Trophoblast cell (in vitro differentiated cells and primary cell): ENCODE results near the gene HLA-DQB2.

Source experiments
- DNase-seq, 2 donors: peaks; one replicate each; pipeline ENCODE4 v3.0.0-alpha.2; 2016
- H2AFZ ChIP-seq: 2 replicates; pipeline ENCODE4 v1.6.1; 2013; ENCODE audit warnings: low read length, moderate library complexity, mild to moderate bottlenecking; ENCODE audit not compliant: insufficient read depth, poor library complexity
- H2AK5ac ChIP-seq: 2 replicates; pipeline ENCODE4 v1.6.1; 2013; ENCODE audit warnings: mild to moderate bottlenecking, low read length
- H2BK120ac ChIP-seq: 2 replicates; pipeline ENCODE4 v1.6.1; 2013; ENCODE audit warnings: low read length, mild to moderate bottlenecking, moderate library complexity; ENCODE audit not compliant: insufficient read depth, poor library complexity
- H2BK12ac ChIP-seq: 2 replicates; pipeline ENCODE4 v1.6.1; 2013; ENCODE audit warnings: mild to moderate bottlenecking, low read length, moderate library complexity
- H2BK5ac ChIP-seq: 2 replicates; pipeline ENCODE4 v1.6.1; 2013; ENCODE audit warnings: low read length, low read depth, moderate library complexity, mild to moderate bottlenecking; ENCODE audit not compliant: poor library complexity
- H3K14ac ChIP-seq: 2 replicates; pipeline ENCODE4 v1.6.1; 2013; ENCODE audit warnings: mild to moderate bottlenecking, low read length
- H3K18ac ChIP-seq: 2 replicates; pipeline ENCODE4 v1.6.1; 2013; ENCODE audit warnings: mild to moderate bottlenecking, low read length
- H3K23ac ChIP-seq: 2 replicates; pipeline ENCODE4 v1.6.1; 2013; ENCODE audit warnings: low read length
- H3K27ac ChIP-seq: 2 replicates; pipeline ENCODE4 v1.5.1; 2013; ENCODE audit warnings: low read depth, mild to moderate bottlenecking, inconsistent platforms, low read length, moderate library complexity
- H3K27me3 ChIP-seq: 2 replicates; pipeline ENCODE4 v1.6.1; 2013; ENCODE audit warnings: inconsistent platforms, mild to moderate bottlenecking, low read length, moderate library complexity; ENCODE audit not compliant: insufficient read depth
- H3K36me3 ChIP-seq, 2 experiments: 1 replicate in 1 of 2; 2 replicates in 1 of 2; pipeline ENCODE4 v1.6.1; 2013; ENCODE audit warnings: low read length in 2 of 2, mild to moderate bottlenecking in 2 of 2, moderate library complexity in 1 of 2; ENCODE audit not compliant: insufficient read depth in 2 of 2, control insufficient read depth in 1 of 2
- H3K4ac ChIP-seq: 2 replicates; pipeline ENCODE4 v1.6.1; 2013; ENCODE audit warnings: low read depth, mild to moderate bottlenecking, low read length, moderate library complexity
- H3K4me1 ChIP-seq, 2 experiments: 1 replicate in 1 of 2; 2 replicates in 1 of 2; pipeline ENCODE4 v1.6.1; 2013; ENCODE audit warnings: low read length in 2 of 2, mild to moderate bottlenecking in 2 of 2, moderate library complexity in 1 of 2; ENCODE audit not compliant: insufficient read depth in 2 of 2, control insufficient read depth in 1 of 2
- H3K4me2 ChIP-seq: 2 replicates; pipeline ENCODE4 v1.6.1; 2013; ENCODE audit warnings: inconsistent platforms, mild to moderate bottlenecking, low read length, moderate library complexity
- H3K4me3 ChIP-seq: 2 replicates; pipeline ENCODE4 v1.5.1; 2013; ENCODE audit warnings: mild to moderate bottlenecking, low read depth, low read length, inconsistent platforms
- H3K79me1 ChIP-seq: one replicate; pipeline ENCODE4 v1.6.1; 2013; ENCODE audit warnings: low read length
- H3K79me2 ChIP-seq: 2 replicates; pipeline ENCODE4 v1.6.1; 2013; ENCODE audit warnings: low read length, mild to moderate bottlenecking; ENCODE audit not compliant: control insufficient read depth, insufficient read depth, poor library complexity
- H3K9ac ChIP-seq: 2 replicates; pipeline ENCODE4 v1.6.1; 2013; ENCODE audit warnings: mild to moderate bottlenecking, low read length
- H3K9me3 ChIP-seq: 2 replicates; pipeline ENCODE4 v1.6.1; 2013; ENCODE audit warnings: low read depth, mild to moderate bottlenecking, control low read depth, inconsistent platforms, low read length; ENCODE audit not compliant: insufficient read depth
- H4K12ac ChIP-seq: 2 replicates; pipeline ENCODE4 v1.6.1; 2013; ENCODE audit warnings: low read depth, mild to moderate bottlenecking, low read length, moderate library complexity
- H4K8ac ChIP-seq: 2 replicates; pipeline ENCODE4 v1.6.1; 2013; ENCODE audit warnings: low read depth, mild to moderate bottlenecking, low read length, moderate library complexity
- H4K91ac ChIP-seq: one replicate; pipeline ENCODE4 v1.6.1; 2013; ENCODE audit warnings: low read depth, mild to moderate bottlenecking, low read length, moderate library complexity
- WGBS: extraction: QIAGEN DNeasy Blood & Tissue Kit; methylation state at CpG from one replicate; pipeline ENCODE4 v1.1.7; 2013; ENCODE audit warnings: missing lambda C conversion rate; ENCODE audit not compliant: insufficient read length, insufficient coverage; ENCODE audit errors: extremely low coverage; 5-methylcytosine and 5-hydroxymethylcytosine counted together

HLA-DQB2 gene

DNA sequence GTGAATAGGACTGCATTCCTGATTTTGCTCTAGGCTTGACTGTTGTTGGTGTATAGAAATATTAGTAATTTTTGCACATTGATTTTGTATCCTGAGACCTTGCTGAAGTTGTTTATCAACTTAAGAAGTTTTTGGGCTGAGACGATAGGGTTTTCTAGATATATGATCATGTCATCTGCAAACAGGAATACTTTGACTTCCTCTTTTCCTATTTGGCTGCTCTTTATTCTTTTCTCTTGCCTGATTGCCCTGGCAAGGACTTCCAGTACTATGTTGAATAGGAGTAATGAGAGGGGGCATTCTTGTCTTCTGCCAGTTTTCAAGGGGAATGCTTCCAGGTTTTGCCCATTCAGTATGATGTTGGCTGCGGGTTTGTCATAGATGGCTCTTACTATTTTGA, 40.1 kb upstream of the HLA-DQB2 start:
- no peak overlapping the region for H2AK5ac ChIP-seq
- H3K4ac ChIP-seq = no peak overlapping the region
- H3K79me2 ChIP-seq = no peaks in the 10 kb centered on the region
- no peak overlapping the region for H4K91ac ChIP-seq
- no peak overlapping the region for H2BK120ac ChIP-seq
- H3K18ac ChIP-seq = no peak overlapping the region
- H3K27ac ChIP-seq = no peak overlapping the region
- no peaks in the 10 kb centered on the region for H3K79me1 ChIP-seq
- H3K4me3 ChIP-seq = no peak overlapping the region
- H2BK12ac ChIP-seq = no peak overlapping the region
- no peaks in the 10 kb centered on the region for H3K36me3 ChIP-seq
- no CpG with 5 or more reads among the region's 2 CpGs for WGBS
- no peak overlapping the region for H2AFZ ChIP-seq
- H3K4me1 ChIP-seq = no peaks in the 10 kb centered on the region
- no peak overlapping the region for H3K14ac ChIP-seq
- H4K8ac ChIP-seq = no peak overlapping the region
- H3K4me2 ChIP-seq = no peak overlapping the region
- no peak overlapping the region for H2BK5ac ChIP-seq
- no peak overlapping the region for H4K12ac ChIP-seq
- DNase-seq = no peak
- no peaks in the 10 kb centered on the region for H3K9me3 ChIP-seq
- H3K23ac ChIP-seq = no peak overlapping the region
- H3K27me3 ChIP-seq = no peaks in the 10 kb centered on the region
- H3K9ac ChIP-seq = no peak overlapping the region

DNA sequence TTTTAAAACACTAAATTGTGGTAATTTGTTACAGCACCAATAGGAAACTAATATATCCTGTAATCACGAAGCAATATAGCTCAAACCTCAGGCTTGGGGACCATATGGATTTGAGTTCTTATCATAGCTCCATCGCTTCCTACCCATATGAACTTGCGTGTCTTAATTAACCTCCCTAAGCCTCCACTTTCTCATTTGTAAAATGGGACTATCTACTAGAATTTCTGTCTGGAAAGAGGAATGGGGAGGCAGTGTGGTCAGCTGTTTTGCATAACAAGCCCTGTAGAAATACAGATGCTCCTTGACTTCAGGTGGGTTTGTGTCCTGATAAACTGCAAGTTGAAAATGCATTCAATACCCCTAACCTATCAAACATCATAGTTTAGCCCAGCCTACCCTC, 36.4 kb upstream of the HLA-DQB2 start:
- Histone ChIP-seq H2AK5ac (no peak overlapping the region), H3K27me3 (no peaks in the 10 kb centered on the region), H3K4me2 (no peak overlapping the region), H3K79me1 (no peaks in the 10 kb centered on the region), H2BK120ac (no peak overlapping the region), H3K9me3 (no peaks in the 10 kb centered on the region), H2AFZ (no peak overlapping the region), H3K18ac (no peak overlapping the region), H3K4me3 (no peak overlapping the region), H2BK12ac (no peak overlapping the region), H2BK5ac (no peak overlapping the region), H3K27ac (no peak overlapping the region), H4K91ac (no peak overlapping the region), H3K14ac (no peak overlapping the region), H3K23ac (no peak overlapping the region), H4K12ac (no peak overlapping the region), H3K4ac (no peak overlapping the region), H3K36me3 (no peaks in the 10 kb centered on the region), H4K8ac (no peak overlapping the region), H3K4me1 (peaks cover 0 to 7% of the 10 kb centered on the region in 2 experiments), H3K9ac (no peak overlapping the region), H3K79me2 (no peaks in the 10 kb centered on the region)
- DNase-seq = no peak
- WGBS = no CpG with 5 or more reads among the region's 3 CpGs

- no peak overlapping the region for H3K4me3 ChIP-seq
- H3K4me2 ChIP-seq = no peak overlapping the region
- peaks cover 0 to 7% of the 10 kb centered on the region in 2 experiments for H3K4me1 ChIP-seq
- H3K18ac ChIP-seq = no peak overlapping the region
- H4K12ac ChIP-seq = no peak overlapping the region
- H4K8ac ChIP-seq = no peak overlapping the region
- H3K9me3 ChIP-seq = no peaks in the 10 kb centered on the region
- DNase-seq = no peak
- no CpG with 5 or more reads among the region's 3 CpGs for WGBS
- H2AFZ ChIP-seq = no peak overlapping the region
- no peak overlapping the region for H3K4ac ChIP-seq
- no peak overlapping the region for H3K23ac ChIP-seq
- H2BK5ac ChIP-seq = no peak overlapping the region
- no peak overlapping the region for H3K9ac ChIP-seq
- H2BK120ac ChIP-seq = no peak overlapping the region
- H3K79me1 ChIP-seq = no peaks in the 10 kb centered on the region
- no peaks in the 10 kb centered on the region for H3K79me2 ChIP-seq
- no peak overlapping the region for H2BK12ac ChIP-seq
- no peak overlapping the region for H3K27ac ChIP-seq
- H4K91ac ChIP-seq = no peak overlapping the region
- no peaks in the 10 kb centered on the region for H3K27me3 ChIP-seq
- no peaks in the 10 kb centered on the region for H3K36me3 ChIP-seq
- H3K14ac ChIP-seq = no peak overlapping the region
- no peak overlapping the region for H2AK5ac ChIP-seq
These were observed 35.8 kb upstream of the HLA-DQB2 start for GRCh38 chr6:32799168-32799567.

DNA sequence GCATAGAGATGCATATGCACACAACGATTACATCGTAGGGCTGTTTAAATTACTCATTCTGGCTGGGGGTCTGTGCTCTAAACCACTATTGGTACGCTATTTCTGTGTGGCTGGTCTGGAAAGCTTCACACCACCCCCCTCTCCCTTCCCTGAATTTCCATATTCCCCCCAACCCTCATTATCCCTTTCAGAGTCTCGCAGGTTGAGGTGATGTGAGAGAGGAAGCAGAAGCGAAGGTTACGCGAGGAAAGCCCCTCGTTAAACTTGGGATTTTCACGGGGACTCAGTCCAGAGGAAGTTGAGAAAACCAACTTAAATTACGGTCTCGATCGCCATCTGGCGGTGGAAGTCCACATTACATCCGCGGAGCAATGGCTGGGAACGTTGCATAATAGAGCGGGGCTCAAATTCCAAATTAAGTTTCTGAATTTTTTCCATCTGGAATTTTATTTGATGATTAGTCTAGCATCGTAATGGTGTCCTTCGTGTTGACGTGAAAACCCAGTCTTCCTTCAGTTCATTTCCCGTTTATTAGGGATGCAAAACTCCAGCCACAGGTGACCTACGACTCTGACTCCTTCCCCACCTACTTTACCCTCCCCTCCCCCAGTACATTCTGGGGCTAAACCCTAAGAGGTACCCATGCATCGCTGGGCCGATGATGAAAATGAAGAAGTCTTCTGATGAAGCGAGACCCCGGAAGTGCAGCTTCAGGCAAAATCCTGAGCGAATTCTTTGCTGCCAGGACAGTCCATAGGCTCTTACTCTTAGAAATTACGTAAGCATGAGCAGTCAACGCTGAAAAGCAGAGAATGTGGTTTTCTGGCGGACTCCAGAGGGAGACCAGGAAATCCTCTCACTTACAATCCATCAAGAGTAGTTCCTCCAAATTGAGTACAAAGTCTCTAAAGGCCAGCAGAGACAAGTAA, 33.8 kb upstream of the HLA-DQB2 start:
- Histone ChIP-seq H3K27ac (no peak overlapping the region), H3K9ac (no peak overlapping the region), H3K36me3 (no peaks in the 10 kb centered on the region), H4K12ac (no peak overlapping the region), H3K4me2 (peak overlapping the region; percentile 45), H2AFZ (no peak overlapping the region), H3K18ac (no peak overlapping the region), H2BK5ac (no peak overlapping the region), H3K23ac (no peak overlapping the region), H3K4me3 (no peak overlapping the region), H2BK12ac (no peak overlapping the region), H4K91ac (no peak overlapping the region), H3K4ac (no peak overlapping the region), H3K4me1 (peaks cover 0 to 7% of the 10 kb centered on the region in 2 experiments), H2BK120ac (no peak overlapping the region), H3K79me1 (no peaks in the 10 kb centered on the region), H3K9me3 (no peaks in the 10 kb centered on the region), H2AK5ac (no peak overlapping the region), H4K8ac (peak overlapping the region; percentile 18), H3K79me2 (no peaks in the 10 kb centered on the region), H3K27me3 (no peaks in the 10 kb centered on the region), H3K14ac (no peak overlapping the region)
- peak; percentile 70 to 93 for DNase-seq
- WGBS = no CpG with 5 or more reads among the region's 30 CpGs
